HCT116 (cell line): ENCODE data around the gene CUL4A. TPM values are rescaled to one million over a fixed set of nuclear protein-coding genes. Genes with fewer than 3 reads are reported as not detected.

Source experiments
- ATAC-seq: fragments of 200-7000 bp; cut with Tn5 transposase; 2 replicates; pipeline ENCODE4 v1.9.1; 2020; ENCODE audit warnings: mild to moderate bottlenecking, moderate library complexity
- BruUV-seq: library from RNA; stranded (reverse); fragments of 400-500 nt; replicated peaks from 2 replicates; lab custom pipeline; 2021; lab: Mats Ljungman, UMichigan
- CTCF ChIA-PET: fragments of 300-600 bp; sonication (Branson Sonifier 250); formaldehyde crosslinking; loops from one replicate; lab custom pipeline; 2021; ENCODE audit warnings: antibody characterized with exemption; lab: Charles Lee
- POLR2A ChIA-PET: fragments of 300-600, 350-600 bp; sonication (Branson Sonifier 250); formaldehyde crosslinking; loops from one replicate; lab custom pipeline; 2021; ENCODE audit warnings: antibody characterized with exemption; lab: Charles Lee
- RAD21 ChIA-PET, 2 experiments: fragments of 300-600 bp; sonication (Branson Sonifier 250); formaldehyde crosslinking; loops; one replicate each; lab custom pipeline; 2023; ENCODE audit warnings: low total read pairs in 2 of 2; ENCODE audit not compliant: uncharacterized antibody in 2 of 2, unreplicated experiment in 2 of 2, low non-redundant PET in 1 of 2; lab: Charles Lee
- DNase-seq: peaks from one replicate; pipeline ENCODE4 v3.0.0-alpha.2; 2010; ENCODE audit warnings: low read depth, low spot score
- H2AFZ ChIP-seq: fragments of 200-600 bp; shearing (Covaris generic), sonication (generic); 2 replicates; pipeline ENCODE4 v1.6.1; 2017; ENCODE audit warnings: low read depth, mixed run types, mixed read lengths, antibody characterized with exemption, low read length; ENCODE audit not compliant: poor library complexity, severe bottlenecking
- H3K27ac ChIP-seq: 2 replicates; pipeline ENCODE4 v1.5.1; 2012; ENCODE audit warnings: low read depth, low read length
- H3K27me3 ChIP-seq: fragments of 200-600 bp; sonication (generic); 2 replicates; pipeline ENCODE4 v1.6.1; 2016; ENCODE audit warnings: mixed run types, low read length, mixed read lengths; ENCODE audit not compliant: insufficient read depth
- H3K36me3 ChIP-seq, 2 experiments: fragments of 200-500 bp in 1 of 2; fragments of 200-600 bp in 1 of 2; sonication (Bioruptor generic) in 1 of 2; sonication (generic) in 1 of 2; 2 replicates each; pipeline versions ENCODE4 v1.5.1 to v1.6.1; 2014 to 2016; ENCODE audit warnings: low read length in 2 of 2, inconsistent platforms in 1 of 2, mixed read lengths in 1 of 2, mixed run types in 1 of 2; ENCODE audit not compliant: insufficient read depth in 2 of 2, control insufficient read depth in 1 of 2
- H3K4me1 ChIP-seq, 2 experiments: fragments of 200-600 bp in 1 of 2; sonication (generic) in 1 of 2; 2 replicates each; pipeline versions ENCODE4 v1.5.1 to v1.6.1; 2012 to 2017; ENCODE audit warnings: low read length in 2 of 2, inconsistent platforms in 1 of 2, mild to moderate bottlenecking in 1 of 2, mixed read lengths in 1 of 2, mixed run types in 1 of 2, moderate library complexity in 1 of 2; ENCODE audit not compliant: insufficient read depth in 2 of 2, control insufficient read depth in 1 of 2
- H3K4me2 ChIP-seq: fragments of 200-600 bp; sonication (generic); 2 replicates; pipeline ENCODE4 v1.6.1; 2017; ENCODE audit warnings: mixed run types, low read length, mixed read lengths
- H3K4me3 ChIP-seq, 2 experiments: fragments of 200-600 bp in 1 of 2; sonication (generic) in 1 of 2; replicated peaks in 1 of 2; 2 replicates each; pipeline ENCODE4 v1.5.1; 2011 to 2016; ENCODE audit warnings: low read length in 2 of 2, control low read depth in 1 of 2, low read depth in 1 of 2, mild to moderate bottlenecking in 1 of 2, mixed read lengths in 1 of 2, mixed run types in 1 of 2
- H3K79me2 ChIP-seq: fragments of 200-600 bp; sonication (generic); 2 replicates; pipeline ENCODE4 v1.6.1; 2017; ENCODE audit warnings: mild to moderate bottlenecking, mixed run types, low read length, moderate library complexity, mixed read lengths; ENCODE audit not compliant: insufficient read depth
- H3K9ac ChIP-seq: fragments of 200-600 bp; sonication (generic); 2 replicates; pipeline ENCODE4 v1.6.1; 2016; ENCODE audit warnings: low read length, mixed read lengths
- H3K9me2 ChIP-seq: fragments of 200-600 bp; sonication (generic), shearing (Covaris generic); 2 replicates; pipeline ENCODE4 v1.6.1; 2017; ENCODE audit warnings: mixed run types, mild to moderate bottlenecking, moderate library complexity; ENCODE audit not compliant: insufficient read depth
- H3K9me3 ChIP-seq, 2 experiments: fragments of 200-500 bp in 1 of 2; fragments of 200-600 bp in 1 of 2; sonication (Bioruptor generic) in 1 of 2; sonication (generic) in 1 of 2; 2 replicates each; pipeline ENCODE4 v1.6.1; 2014 to 2017; ENCODE audit warnings: low read length in 2 of 2, mixed read lengths in 2 of 2, inconsistent platforms in 1 of 2, low read depth in 1 of 2, mild to moderate bottlenecking in 1 of 2, mixed run types in 1 of 2, moderate library complexity in 1 of 2; ENCODE audit not compliant: control insufficient read depth in 1 of 2, insufficient read depth in 1 of 2
- H4K20me1 ChIP-seq: fragments of 200-600 bp; sonication (generic), shearing (Covaris generic); 2 replicates; pipeline ENCODE4 v1.6.1; 2017; ENCODE audit warnings: mixed run types, mild to moderate bottlenecking, moderate library complexity; ENCODE audit not compliant: insufficient read depth
- CEBPB ChIP-seq: IDR thresholded peaks from 2 replicates; pipeline ENCODE4 v1.6.1; 2012; ENCODE audit warnings: low read depth
- EGR1 ChIP-seq: IDR thresholded peaks from 2 replicates; pipeline ENCODE4 v1.6.1; 2012; ENCODE audit warnings: low read depth
- ELF1 ChIP-seq: IDR thresholded peaks from 2 replicates; pipeline ENCODE4 v1.6.1; 2012; ENCODE audit warnings: low read depth, borderline replicate concordance
- FOSL1 ChIP-seq: IDR thresholded peaks from 2 replicates; pipeline ENCODE4 v1.6.1; 2012; ENCODE audit warnings: low read depth
- JUND ChIP-seq: IDR thresholded peaks from 2 replicates; pipeline ENCODE4 v1.6.1; 2012
- MAX ChIP-seq: IDR thresholded peaks from 2 replicates; pipeline ENCODE4 v1.6.1; 2012
- POLR2A ChIP-seq: IDR thresholded peaks from 2 replicates; pipeline ENCODE4 v1.7.0; 2011; ENCODE audit warnings: borderline replicate concordance; ENCODE audit not compliant: insufficient read depth, insufficient read length; ENCODE audit errors: extremely low read depth
- POLR2AphosphoS5 ChIP-seq: IDR thresholded peaks from 2 replicates; pipeline ENCODE4 v1.6.1; 2011; ENCODE audit warnings: mild to moderate bottlenecking, low read depth, low read length, moderate library complexity
- SIN3A ChIP-seq: IDR thresholded peaks from 2 replicates; pipeline ENCODE4 v1.6.1; 2012; ENCODE audit warnings: low read depth
- SP1 ChIP-seq: IDR thresholded peaks from 2 replicates; pipeline ENCODE4 v1.6.1; 2012; ENCODE audit warnings: low read depth
- TCF7L2 ChIP-seq: IDR thresholded peaks from 2 replicates; pipeline ENCODE4 v1.7.0; 2011; ENCODE audit warnings: borderline replicate concordance, inconsistent platforms; ENCODE audit not compliant: insufficient read depth, insufficient read length; ENCODE audit errors: extremely low read depth
- YY1 ChIP-seq: IDR thresholded peaks from 2 replicates; pipeline ENCODE4 v1.6.1; 2011; ENCODE audit warnings: low read length, low read depth, moderate library complexity, mild to moderate bottlenecking; ENCODE audit not compliant: insufficient replicate concordance; ENCODE audit errors: extremely low read depth
- ZBTB33 ChIP-seq: IDR thresholded peaks from 2 replicates; pipeline ENCODE4 v1.6.1; 2011; ENCODE audit warnings: mild to moderate bottlenecking, low read length, moderate library complexity; ENCODE audit not compliant: insufficient replicate concordance; ENCODE audit errors: extremely low read depth
- ZFX ChIP-seq: fragments of 450-650 bp; IDR thresholded peaks from 2 replicates; pipeline ENCODE4 v1.6.1; 2017
- intact Hi-C: fragments of 100-400 bp; cut with micrococcal nuclease; formaldehyde crosslinking; loops from 2 replicates; pipeline ENCODE4 v1.10.0; 2022
- total RNA-seq: library from RNA; stranded (reverse); gene quantifications from one replicate; pipeline ENCODE4 v1.2.1, GENCODE V29; 2021; ENCODE audit not compliant: unreplicated experiment
- TF ChIP-seq, protein P1 (sequence below): IDR thresholded peaks from 2 replicates; pipeline ENCODE4 v1.6.1; 2012
- TF ChIP-seq, protein P2 (sequence below): IDR thresholded peaks from 2 replicates; pipeline ENCODE4 v1.6.1; 2012; ENCODE audit warnings: low read depth
- TF ChIP-seq, protein P3 (sequence below), 3 experiments: fragments of 200-600 bp in 1 of 3; sonication (generic) in 1 of 3; IDR thresholded peaks in 2 of 3; conservative IDR thresholded peaks in 1 of 3; 2 replicates each; pipeline ENCODE4 v1.5.1; 2012 to 2017; ENCODE audit warnings: low read depth in 2 of 3, low read length in 2 of 3, antibody characterized with exemption in 1 of 3, borderline replicate concordance in 1 of 3, control low read depth in 1 of 3, mild to moderate bottlenecking in 1 of 3, mixed read lengths in 1 of 3, mixed run types in 1 of 3, moderate library complexity in 1 of 3; ENCODE audit not compliant: insufficient read depth in 1 of 3

The CUL4A gene
- total RNA-seq, 1 experiment from 2014 or later = 76.5 TPM

- CTCF ChIA-PET = interaction anchor here (1.0 kb wide), 1 partner anchor 255 kb away, joined by 3 read pairs; no protein-coding TSS in a partner anchor
- no peaks in the 10 kb centered on the region for H3K9me3 ChIP-seq
- H3K4me1 ChIP-seq = peaks cover 21 to 30% of the 10 kb centered on the region in 2 experiments
- DNase-seq (no peak), ATAC-seq (no peak)
- no peak overlapping the region for H3K4me3 ChIP-seq
- H3K27ac ChIP-seq = peak overlapping the region; percentile 58
- H3K9ac ChIP-seq = peak overlapping the region; percentile 58
- RAD21 ChIA-PET = no interaction called here
- POLR2A ChIA-PET = interaction anchor here (1.6 kb wide), 1 partner anchor 23 kb away, joined by 7 read pairs; the partner anchor contains the start of genes CUL4A and PCID2
- peaks cover 40 to 52% of the 10 kb centered on the region in 2 experiments for H3K36me3 ChIP-seq
- intact Hi-C loops = no loop called here
- no peaks in the 10 kb centered on the region for H3K9me2 ChIP-seq
- H3K79me2 ChIP-seq = peaks cover 44% of the 10 kb centered on the region
- H4K20me1 ChIP-seq = no peaks in the 10 kb centered on the region; the same call in 1 of the 2 replicates
- TF ChIP-seq POLR2A (no peak), ZFX (no peak), MAX (no peak), JUND (no peak), FOSL1 (no peak), YY1 (no peak), ELF1 (no peak), SP1 (no peak), ZBTB33 (no peak), CEBPB (no peak), SIN3A (no peak), EGR1 (no peak), TCF7L2 (no peak), POLR2AphosphoS5 (no peak)
- TF ChIP-seq, protein P1, sequence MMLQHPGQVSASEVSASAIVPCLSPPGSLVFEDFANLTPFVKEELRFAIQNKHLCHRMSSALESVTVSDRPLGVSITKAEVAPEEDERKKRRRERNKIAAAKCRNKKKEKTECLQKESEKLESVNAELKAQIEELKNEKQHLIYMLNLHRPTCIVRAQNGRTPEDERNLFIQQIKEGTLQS = no peak
- TF ChIP-seq, protein P2, sequence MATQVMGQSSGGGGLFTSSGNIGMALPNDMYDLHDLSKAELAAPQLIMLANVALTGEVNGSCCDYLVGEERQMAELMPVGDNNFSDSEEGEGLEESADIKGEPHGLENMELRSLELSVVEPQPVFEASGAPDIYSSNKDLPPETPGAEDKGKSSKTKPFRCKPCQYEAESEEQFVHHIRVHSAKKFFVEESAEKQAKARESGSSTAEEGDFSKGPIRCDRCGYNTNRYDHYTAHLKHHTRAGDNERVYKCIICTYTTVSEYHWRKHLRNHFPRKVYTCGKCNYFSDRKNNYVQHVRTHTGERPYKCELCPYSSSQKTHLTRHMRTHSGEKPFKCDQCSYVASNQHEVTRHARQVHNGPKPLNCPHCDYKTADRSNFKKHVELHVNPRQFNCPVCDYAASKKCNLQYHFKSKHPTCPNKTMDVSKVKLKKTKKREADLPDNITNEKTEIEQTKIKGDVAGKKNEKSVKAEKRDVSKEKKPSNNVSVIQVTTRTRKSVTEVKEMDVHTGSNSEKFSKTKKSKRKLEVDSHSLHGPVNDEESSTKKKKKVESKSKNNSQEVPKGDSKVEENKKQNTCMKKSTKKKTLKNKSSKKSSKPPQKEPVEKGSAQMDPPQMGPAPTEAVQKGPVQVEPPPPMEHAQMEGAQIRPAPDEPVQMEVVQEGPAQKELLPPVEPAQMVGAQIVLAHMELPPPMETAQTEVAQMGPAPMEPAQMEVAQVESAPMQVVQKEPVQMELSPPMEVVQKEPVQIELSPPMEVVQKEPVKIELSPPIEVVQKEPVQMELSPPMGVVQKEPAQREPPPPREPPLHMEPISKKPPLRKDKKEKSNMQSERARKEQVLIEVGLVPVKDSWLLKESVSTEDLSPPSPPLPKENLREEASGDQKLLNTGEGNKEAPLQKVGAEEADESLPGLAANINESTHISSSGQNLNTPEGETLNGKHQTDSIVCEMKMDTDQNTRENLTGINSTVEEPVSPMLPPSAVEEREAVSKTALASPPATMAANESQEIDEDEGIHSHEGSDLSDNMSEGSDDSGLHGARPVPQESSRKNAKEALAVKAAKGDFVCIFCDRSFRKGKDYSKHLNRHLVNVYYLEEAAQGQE = no peak
- TF ChIP-seq, protein P3, sequence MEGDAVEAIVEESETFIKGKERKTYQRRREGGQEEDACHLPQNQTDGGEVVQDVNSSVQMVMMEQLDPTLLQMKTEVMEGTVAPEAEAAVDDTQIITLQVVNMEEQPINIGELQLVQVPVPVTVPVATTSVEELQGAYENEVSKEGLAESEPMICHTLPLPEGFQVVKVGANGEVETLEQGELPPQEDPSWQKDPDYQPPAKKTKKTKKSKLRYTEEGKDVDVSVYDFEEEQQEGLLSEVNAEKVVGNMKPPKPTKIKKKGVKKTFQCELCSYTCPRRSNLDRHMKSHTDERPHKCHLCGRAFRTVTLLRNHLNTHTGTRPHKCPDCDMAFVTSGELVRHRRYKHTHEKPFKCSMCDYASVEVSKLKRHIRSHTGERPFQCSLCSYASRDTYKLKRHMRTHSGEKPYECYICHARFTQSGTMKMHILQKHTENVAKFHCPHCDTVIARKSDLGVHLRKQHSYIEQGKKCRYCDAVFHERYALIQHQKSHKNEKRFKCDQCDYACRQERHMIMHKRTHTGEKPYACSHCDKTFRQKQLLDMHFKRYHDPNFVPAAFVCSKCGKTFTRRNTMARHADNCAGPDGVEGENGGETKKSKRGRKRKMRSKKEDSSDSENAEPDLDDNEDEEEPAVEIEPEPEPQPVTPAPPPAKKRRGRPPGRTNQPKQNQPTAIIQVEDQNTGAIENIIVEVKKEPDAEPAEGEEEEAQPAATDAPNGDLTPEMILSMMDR (IDR thresholded peaks at IDR 0.05 in 2 of 3, conservative IDR thresholded peaks at IDR 0.05 in 1 of 3; ENCODE audit: borderline replicate concordance in 1 of 3, insufficient read depth in 1 of 3, low read depth in 2 of 3, low read length in 2 of 3) = no peak
- H3K27me3 ChIP-seq = no peaks in the 10 kb centered on the region
- BruUV-seq = no TSS peak
- peak overlapping the region; percentile 78; the same call in 1 of the 2 replicates for H3K4me2 ChIP-seq
- H2AFZ ChIP-seq = no peak overlapping the region
Measured at GRCh38 chr13:113186061-113186900, 23.1 kb upstream of the CUL4A start.
